C4-2B (cell line): ENCODE data around the gene MAPK8IP3.
"Not testable (repeated sequence)": the region's sequence is repeated elsewhere in the genome, so short reads cannot be mapped to it uniquely, and the experiment has no call there.

Experiments
- H3K27ac ChIP-seq: fragments of 450-650 bp; 2 replicates; pipeline ENCODE4 v1.5.1; 2017
- ZFX ChIP-seq: fragments of 450-650 bp; IDR thresholded peaks from 2 replicates; pipeline ENCODE4 v1.6.1; 2017
- TF ChIP-seq, protein P1 (sequence below): fragments of 450-650 bp; conservative IDR thresholded peaks from 2 replicates; pipeline ENCODE4 v1.5.1; 2017; ENCODE audit warnings: mild to moderate bottlenecking

Gene MAPK8IP3

DNA sequence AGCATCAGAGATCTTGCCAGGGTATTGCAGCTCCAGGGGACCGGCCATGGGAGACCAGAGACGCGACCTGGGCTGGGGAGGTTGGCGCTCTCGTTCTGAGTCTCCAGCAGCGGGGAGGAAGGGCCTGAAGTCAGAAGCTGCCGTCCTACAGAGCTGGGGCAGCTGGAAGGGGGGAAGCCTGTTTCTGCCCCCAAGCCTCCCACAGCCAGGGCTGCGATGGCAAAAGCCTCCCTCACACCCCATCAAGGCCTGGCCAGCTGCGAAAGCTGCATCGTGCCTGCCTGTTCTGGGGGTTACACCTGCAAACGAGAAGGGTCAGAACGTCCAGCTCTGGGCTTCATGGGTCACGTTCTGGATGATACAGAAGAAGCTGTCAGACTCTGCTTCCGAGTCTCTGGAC is 26.1 kb downstream of the MAPK8IP3 start:
- TF ChIP-seq ZFX, result no peak
- TF ChIP-seq, protein P1, sequence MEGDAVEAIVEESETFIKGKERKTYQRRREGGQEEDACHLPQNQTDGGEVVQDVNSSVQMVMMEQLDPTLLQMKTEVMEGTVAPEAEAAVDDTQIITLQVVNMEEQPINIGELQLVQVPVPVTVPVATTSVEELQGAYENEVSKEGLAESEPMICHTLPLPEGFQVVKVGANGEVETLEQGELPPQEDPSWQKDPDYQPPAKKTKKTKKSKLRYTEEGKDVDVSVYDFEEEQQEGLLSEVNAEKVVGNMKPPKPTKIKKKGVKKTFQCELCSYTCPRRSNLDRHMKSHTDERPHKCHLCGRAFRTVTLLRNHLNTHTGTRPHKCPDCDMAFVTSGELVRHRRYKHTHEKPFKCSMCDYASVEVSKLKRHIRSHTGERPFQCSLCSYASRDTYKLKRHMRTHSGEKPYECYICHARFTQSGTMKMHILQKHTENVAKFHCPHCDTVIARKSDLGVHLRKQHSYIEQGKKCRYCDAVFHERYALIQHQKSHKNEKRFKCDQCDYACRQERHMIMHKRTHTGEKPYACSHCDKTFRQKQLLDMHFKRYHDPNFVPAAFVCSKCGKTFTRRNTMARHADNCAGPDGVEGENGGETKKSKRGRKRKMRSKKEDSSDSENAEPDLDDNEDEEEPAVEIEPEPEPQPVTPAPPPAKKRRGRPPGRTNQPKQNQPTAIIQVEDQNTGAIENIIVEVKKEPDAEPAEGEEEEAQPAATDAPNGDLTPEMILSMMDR, result no peak
- H3K27ac ChIP-seq, result peak overlapping the region; percentile 23; the same call in 1 of the 2 replicates

DNA sequence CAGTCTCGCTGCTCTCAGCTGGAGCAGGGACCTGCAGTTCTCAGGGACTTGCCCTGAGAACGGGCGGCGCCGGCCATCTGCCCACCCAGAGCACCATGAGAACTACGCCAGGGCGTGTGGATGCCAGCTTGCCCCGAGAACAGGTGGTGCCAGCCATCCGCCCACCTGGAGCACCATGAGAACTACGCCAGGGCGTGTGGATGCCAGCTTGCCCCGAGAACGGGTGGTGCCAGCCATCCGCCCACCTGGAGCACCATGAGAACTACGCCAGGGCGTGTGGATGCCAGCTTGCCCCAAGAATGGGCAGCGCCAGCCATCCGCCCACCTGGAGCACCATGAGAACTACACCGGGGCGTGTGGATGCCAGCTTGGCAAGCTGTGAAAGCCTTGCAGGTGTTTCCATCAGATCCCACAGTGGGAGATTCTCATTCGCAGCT is 26.6 kb downstream of the MAPK8IP3 start:
- not testable (repeated sequence) for H3K27ac ChIP-seq

DNA sequence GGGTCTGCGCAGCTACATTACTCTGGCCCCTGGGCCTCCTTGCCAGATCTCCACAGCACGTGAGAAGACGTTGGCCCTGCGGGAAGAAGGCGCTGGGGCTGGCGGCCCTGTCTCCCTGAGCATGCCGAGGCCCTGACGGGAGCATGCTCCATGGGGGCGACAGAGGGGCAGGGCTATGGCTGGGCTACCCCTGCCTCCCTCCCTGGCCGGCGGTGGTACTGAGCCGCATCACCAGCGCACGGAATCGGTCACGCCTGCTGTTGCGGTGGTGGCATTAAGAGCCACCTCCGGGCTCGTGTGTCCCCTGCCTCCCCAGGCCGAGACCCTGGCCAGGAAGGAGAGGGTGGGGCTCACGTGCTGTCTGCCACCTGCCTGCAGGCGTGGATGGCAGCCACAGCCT is 28.1 kb downstream of the MAPK8IP3 start:
- TF ChIP-seq, protein P1, result no peak
- TF ChIP-seq ZFX, result no peak

DNA sequence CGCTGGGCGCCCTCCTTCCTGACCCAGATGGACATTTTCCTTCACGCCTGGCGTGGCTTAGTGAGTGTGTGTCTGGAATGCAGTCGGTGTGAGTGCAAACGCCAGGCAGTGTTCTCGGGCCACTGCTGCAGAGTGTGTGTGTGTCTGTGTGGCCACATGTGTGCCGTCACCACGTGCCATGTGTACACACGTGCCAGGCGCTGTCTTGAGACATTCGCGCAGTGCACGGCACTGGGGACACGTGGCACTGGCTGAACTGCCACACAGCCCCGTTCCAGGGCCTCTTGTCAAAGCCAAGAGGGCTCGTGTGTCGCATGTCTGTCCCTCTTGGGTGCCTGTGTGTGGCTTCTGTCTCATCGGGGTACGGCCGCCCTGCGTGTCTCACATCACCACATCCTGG is 28.8 kb downstream of the MAPK8IP3 start:
- TF ChIP-seq ZFX, result no peak
- TF ChIP-seq, protein P1, result no peak
- no peak overlapping the region for H3K27ac ChIP-seq

More for the DNA sequence above, 28.1 kb downstream of the MAPK8IP3 start:
- no peak overlapping the region for H3K27ac ChIP-seq

DNA sequence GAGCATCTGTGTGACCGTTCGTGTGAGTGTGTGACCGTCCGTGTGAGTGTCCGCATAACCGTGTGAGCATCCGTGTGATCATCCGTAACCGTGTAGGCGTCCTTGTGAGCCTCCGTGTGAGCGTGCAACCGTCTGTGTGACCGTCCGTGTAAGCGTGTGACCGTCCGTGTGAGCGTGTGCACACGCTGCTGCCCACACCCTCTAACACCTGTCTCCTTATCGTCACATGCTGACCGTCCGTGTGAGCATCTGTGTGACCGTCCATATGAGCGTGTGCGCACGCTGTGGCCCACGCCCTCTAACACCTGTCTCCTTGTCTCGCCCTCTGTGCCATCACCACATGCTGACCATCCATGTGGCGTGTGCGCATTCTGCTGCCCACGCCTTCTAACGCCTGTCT is 34.2 kb downstream of the MAPK8IP3 start:
- TF ChIP-seq, protein P1, result no peak
- TF ChIP-seq ZFX, result no peak
- H3K27ac ChIP-seq, result no peak overlapping the region

- TF ChIP-seq ZFX, result no peak
- TF ChIP-seq, protein P1, result no peak
- H3K27ac ChIP-seq, result no peak overlapping the region
Measured at GRCh38 chr16:1740781-1741490, 34.9 kb downstream of the MAPK8IP3 start.

DNA sequence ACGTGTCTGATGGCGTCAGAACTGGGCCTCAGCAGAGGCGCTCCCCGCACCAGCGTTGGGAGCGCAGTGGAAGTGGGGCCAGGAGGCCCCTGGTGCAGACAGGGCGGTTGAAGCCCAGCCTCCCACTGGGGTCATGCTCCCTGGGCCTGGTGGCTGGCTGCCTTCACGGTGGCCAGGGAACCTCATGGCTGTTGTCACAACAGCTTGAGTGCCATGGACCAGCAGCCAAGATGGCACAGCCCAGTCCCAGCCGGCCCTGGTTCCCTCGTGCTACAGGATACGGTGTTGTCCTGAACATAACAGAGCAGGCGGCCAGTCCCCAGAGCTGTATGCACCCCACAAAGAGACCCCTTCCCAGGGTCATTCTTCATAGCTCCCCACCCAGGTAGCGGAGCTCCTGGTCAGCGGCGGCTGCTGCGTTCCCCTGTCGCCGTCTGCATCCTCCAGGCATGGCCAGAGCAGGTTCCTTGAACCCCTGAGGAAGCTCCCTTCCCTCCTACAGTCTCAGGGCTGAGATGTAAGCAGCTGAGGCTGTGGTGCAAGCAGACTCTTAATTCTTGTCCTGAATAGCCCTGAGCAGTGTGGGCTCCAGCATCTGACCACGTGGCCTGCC is 35.7 kb downstream of the MAPK8IP3 start:
- TF ChIP-seq ZFX, result no peak
- TF ChIP-seq, protein P1, result no peak
- H3K27ac ChIP-seq, result no peak overlapping the region
